CD4-positive, alpha-beta T cell treated with Interleukin-12 subunit alpha and Interleukin-12 subunit beta, for 1 hour (primary cell): ENCODE data around the gene JMJD4.

ENCODE experiments used
- DNase-seq: peaks from one replicate; pipeline ENCODE4 v3.0.0-alpha.2; 2020

JMJD4 gene

GRCh38 chr1:227768640-227769039 lies 33.5 kb upstream of the JMJD4 start:
- no peak for DNase-seq

GRCh38 chr1:227768125-227768439 lies 33.0 kb upstream of the JMJD4 start:
- DNase-seq, result no peak

- DNase-seq, result no peak
Measured at GRCh38 chr1:227767401-227768124, 32.5 kb upstream of the JMJD4 start.

GRCh38 chr1:227766653-227767277 lies 31.7 kb upstream of the JMJD4 start:
- DNase-seq, result no peak

GRCh38 chr1:227766015-227766634 lies 31.0 kb upstream of the JMJD4 start:
- peak; percentile 79 for DNase-seq

- DNase-seq, result no peak
Measured at GRCh38 chr1:227765261-227766014, 30.3 kb upstream of the JMJD4 start.

GRCh38 chr1:227764019-227764391 lies 28.9 kb upstream of the JMJD4 start:
- DNase-seq, result no peak

- no peak for DNase-seq
Measured at GRCh38 chr1:227763246-227764018, 28.3 kb upstream of the JMJD4 start.

GRCh38 chr1:227762231-227762911 lies 27.3 kb upstream of the JMJD4 start:
- peak; percentile 87 for DNase-seq

GRCh38 chr1:227761621-227762230 lies 26.6 kb upstream of the JMJD4 start:
- DNase-seq, result no peak

GRCh38 chr1:227760377-227760776 lies 25.3 kb upstream of the JMJD4 start:
- no peak for DNase-seq

- no peak for DNase-seq
Measured at GRCh38 chr1:227759341-227760300, 24.5 kb upstream of the JMJD4 start.

- DNase-seq, result no peak
Measured at GRCh38 chr1:227758366-227758765, 23.3 kb upstream of the JMJD4 start.

GRCh38 chr1:227757781-227758180 lies 22.7 kb upstream of the JMJD4 start:
- no peak for DNase-seq

GRCh38 chr1:227756172-227756959 lies 21.3 kb upstream of the JMJD4 start:
- no peak for DNase-seq

- DNase-seq, result no peak
Measured at GRCh38 chr1:227754958-227755357, 19.9 kb upstream of the JMJD4 start.

- DNase-seq, result no peak
Measured at GRCh38 chr1:227753999-227754711, 19.1 kb upstream of the JMJD4 start.

- DNase-seq, result no peak
Measured at GRCh38 chr1:227749916-227750710, 15.0 kb upstream of the JMJD4 start.
